A673 (cell line): ENCODE data around the gene BCL2.

Experiments used
- EZH2 ChIP-seq: fragments of 200-600 bp; sonication (generic); IDR thresholded peaks from 2 replicates; pipeline ENCODE4 v1.6.1; 2017; ENCODE audit warnings: borderline replicate concordance, low read depth, mild to moderate bottlenecking, mixed read lengths, antibody characterized with exemption, low read length; ENCODE audit not compliant: poor library complexity, severe bottlenecking
- TF ChIP-seq, protein P1 (sequence below): fragments of 300-800, 200-600 bp; sonication (generic); conservative IDR thresholded peaks from 2 replicates; pipeline ENCODE4 v1.5.1; 2017; ENCODE audit warnings: low read depth, mild to moderate bottlenecking, antibody characterized with exemption, low read length, moderate library complexity, mixed read lengths

DNA sequence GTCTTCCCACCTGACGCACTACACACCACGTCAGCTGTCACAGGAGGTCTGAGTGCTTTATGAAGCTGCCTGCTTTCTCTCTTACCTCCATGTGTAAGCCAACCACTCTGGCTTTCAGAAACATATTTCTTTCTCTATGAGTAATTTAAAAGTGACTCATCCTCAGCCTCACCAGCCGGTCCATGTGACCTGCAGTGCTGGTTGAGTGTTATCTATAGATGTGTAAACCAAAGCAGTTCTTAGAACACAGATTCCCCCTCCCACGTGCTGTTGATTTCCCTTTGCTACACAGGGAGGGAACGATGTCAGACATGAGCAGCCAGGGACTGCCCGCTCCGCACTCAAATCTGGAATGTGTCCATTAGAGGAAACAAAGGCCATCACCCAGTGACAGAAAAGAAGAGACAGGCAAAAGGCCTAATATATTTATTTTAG lies 157.8 kb downstream of the BCL2 start:
- TF ChIP-seq, protein P1, sequence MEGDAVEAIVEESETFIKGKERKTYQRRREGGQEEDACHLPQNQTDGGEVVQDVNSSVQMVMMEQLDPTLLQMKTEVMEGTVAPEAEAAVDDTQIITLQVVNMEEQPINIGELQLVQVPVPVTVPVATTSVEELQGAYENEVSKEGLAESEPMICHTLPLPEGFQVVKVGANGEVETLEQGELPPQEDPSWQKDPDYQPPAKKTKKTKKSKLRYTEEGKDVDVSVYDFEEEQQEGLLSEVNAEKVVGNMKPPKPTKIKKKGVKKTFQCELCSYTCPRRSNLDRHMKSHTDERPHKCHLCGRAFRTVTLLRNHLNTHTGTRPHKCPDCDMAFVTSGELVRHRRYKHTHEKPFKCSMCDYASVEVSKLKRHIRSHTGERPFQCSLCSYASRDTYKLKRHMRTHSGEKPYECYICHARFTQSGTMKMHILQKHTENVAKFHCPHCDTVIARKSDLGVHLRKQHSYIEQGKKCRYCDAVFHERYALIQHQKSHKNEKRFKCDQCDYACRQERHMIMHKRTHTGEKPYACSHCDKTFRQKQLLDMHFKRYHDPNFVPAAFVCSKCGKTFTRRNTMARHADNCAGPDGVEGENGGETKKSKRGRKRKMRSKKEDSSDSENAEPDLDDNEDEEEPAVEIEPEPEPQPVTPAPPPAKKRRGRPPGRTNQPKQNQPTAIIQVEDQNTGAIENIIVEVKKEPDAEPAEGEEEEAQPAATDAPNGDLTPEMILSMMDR = no peak
- TF ChIP-seq EZH2 = no peak
